ENCODE results near the gene THOC6. TPM values are rescaled to one million over a fixed set of nuclear protein-coding genes. Genes with fewer than 3 reads are reported as not detected.

Gene THOC6
- total RNA-seq, 2 donors from 2014 or later = 27.4 to 45.8 TPM

GRCh38 chr16:3056336-3057180 is 32.7 kb downstream of the THOC6 start:
- intact Hi-C loops (cut with DNase I) = loop anchor here (5.0 kb wide), 1 partner anchor 71 kb away; no protein-coding TSS in a partner anchor
- Histone ChIP-seq H3K4me3 (no peak overlapping the region), H3K9me3 (no peaks in the 10 kb centered on the region), H3K27me3 (no peaks in the 10 kb centered on the region), H3K36me3 (no peaks in the 10 kb centered on the region), H3K9ac (ENCODE audit: low read depth in 2 of 2, low read length in 2 of 2) (no peak overlapping the region), H3K27ac (no peak overlapping the region), H3K4me1 (peaks cover 12% of the 10 kb centered on the region)
- no peak for TF ChIP-seq CTCF (IDR thresholded peaks at IDR 0.05)
- no peak for DNase-seq

- Histone ChIP-seq H3K27ac (no peak overlapping the region), H3K27me3 (no peaks in the 10 kb centered on the region), H3K4me3 (peak overlapping the region; percentile 89), H3K9me3 (no peaks in the 10 kb centered on the region), H3K9ac (ENCODE audit: low read depth in 2 of 2, low read length in 2 of 2) (peak overlapping the region in 1 of 2 donors; percentile 76), H3K4me1 (peaks cover 12% of the 10 kb centered on the region), H3K36me3 (no peaks in the 10 kb centered on the region)
- DNase-seq = no peak
- no peak for TF ChIP-seq CTCF (IDR thresholded peaks at IDR 0.05)
- intact Hi-C loops (cut with DNase I) = loop anchor here (5.0 kb wide), 1 partner anchor 70 kb away; no protein-coding TSS in a partner anchor
Observed at GRCh38 chr16:3057181-3058138, 33.6 kb downstream of the THOC6 start.

- H3K4me1 ChIP-seq = peaks cover 12% of the 10 kb centered on the region
- no peaks in the 10 kb centered on the region for H3K27me3 ChIP-seq
- H3K4me3 ChIP-seq = peak overlapping the region; percentile 89
- TF ChIP-seq CTCF (IDR thresholded peaks at IDR 0.05) = no peak
- H3K9me3 ChIP-seq = no peaks in the 10 kb centered on the region
- peak; percentile 78 for DNase-seq
- H3K9ac ChIP-seq (ENCODE audit: low read depth in 2 of 2, low read length in 2 of 2) = peak overlapping the region; percentile 92 to 97
- intact Hi-C loops (cut with DNase I) = loop anchor here (5.0 kb wide), 1 partner anchor 69 kb away; no protein-coding TSS in a partner anchor
- no peaks in the 10 kb centered on the region for H3K36me3 ChIP-seq
- peak overlapping the region; percentile 81 for H3K27ac ChIP-seq
Observed at GRCh38 chr16:3058139-3059030, 34.5 kb downstream of the THOC6 start.

- H3K4me3 ChIP-seq = peak overlapping the region; percentile 89
- H3K9ac ChIP-seq (ENCODE audit: low read depth in 2 of 2, low read length in 2 of 2) = peak overlapping the region; percentile 92 to 97
- peak overlapping the region; percentile 81 for H3K27ac ChIP-seq
- no peaks in the 10 kb centered on the region for H3K27me3 ChIP-seq
- H3K9me3 ChIP-seq = no peaks in the 10 kb centered on the region
- peak; percentile 92 for DNase-seq
- H3K36me3 ChIP-seq = no peaks in the 10 kb centered on the region
- intact Hi-C loops (cut with DNase I) = loop anchor here (5.0 kb wide), 1 partner anchor 68 kb away; no protein-coding TSS in a partner anchor
- peak; percentile 95 for TF ChIP-seq CTCF (IDR thresholded peaks at IDR 0.05)
- peaks cover 12% of the 10 kb centered on the region for H3K4me1 ChIP-seq
Observed at GRCh38 chr16:3059041-3059722, 35.3 kb downstream of the THOC6 start.
